Measurements from ENCODE around the gene AUTS2. TPM values are rescaled to one million over a fixed set of nuclear protein-coding genes. Genes with fewer than 3 reads are reported as not detected.

Gene AUTS2
- total and polyA plus RNA-seq, 2 of the 8 experiments (the other 6 are each of a cell fraction or from before 2014, with no cell fraction given), result 25.9 to 101 TPM

DNA sequence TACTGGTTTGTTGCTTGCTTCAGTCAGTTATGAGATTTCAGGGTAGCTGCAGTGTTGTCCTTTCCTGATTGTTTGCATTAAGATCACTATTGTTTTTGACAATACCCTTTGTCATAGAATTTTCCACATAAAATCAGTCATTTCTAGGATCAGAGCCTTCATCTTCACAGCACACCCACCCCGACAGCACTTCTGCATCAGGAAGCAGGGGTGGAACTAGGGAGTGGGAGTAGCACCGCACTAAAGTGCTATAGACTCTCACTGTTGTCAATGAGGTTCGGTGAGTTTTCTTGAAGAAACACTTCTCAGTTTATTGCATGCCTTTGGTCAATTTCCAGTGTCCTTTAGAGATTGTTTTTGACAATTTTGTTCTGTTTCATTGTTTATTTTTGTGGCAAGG is 632.5 kb downstream of the AUTS2 start:
- H3K27ac ChIP-seq (ENCODE audit: low read depth, low read length), result no peak overlapping the region
- no peak overlapping the region for H3K4ac ChIP-seq (replicated peaks; ENCODE audit: insufficient read length, low read depth, low read length)
- H4K5ac ChIP-seq (ENCODE audit: insufficient read length, low read depth, low read length), result no peak overlapping the region
- no peak for DNase-seq (ENCODE audit: low read depth in 1 of 2, low spot score in 2 of 2)
- no peak overlapping the region for H3K14ac ChIP-seq (ENCODE audit: insufficient read length)
- H2BK5ac ChIP-seq (ENCODE audit: low read depth, low read length), result no peak overlapping the region
- no peaks in the 10 kb centered on the region for H4K20me1 ChIP-seq (replicated peaks in 1 of 2; ENCODE audit: control insufficient read depth in 1 of 2, insufficient read depth in 2 of 2, low read length in 2 of 2)
- no peak for FAIRE-seq
- H2AFZ ChIP-seq (ENCODE audit: low read length), result no peak overlapping the region
- no peak overlapping the region for H4K8ac ChIP-seq (ENCODE audit: extremely low read depth, insufficient read depth, low read length)
- H2BK20ac ChIP-seq (ENCODE audit: low read length), result no peak overlapping the region
- no peaks in the 10 kb centered on the region for H3K4me1 ChIP-seq (replicated peaks in 1 of 4; ENCODE audit: control insufficient read depth in 3 of 4, insufficient read depth in 4 of 4, low read length in 3 of 4)
- no peaks in the 10 kb centered on the region; the same call in 1 of the 2 replicates for H3K23me2 ChIP-seq (ENCODE audit: low read depth, low read length)
- H2BK120ac ChIP-seq (replicated peaks; ENCODE audit: low read depth, low read length), result no peak overlapping the region
- H3K36me3 ChIP-seq (ENCODE audit: control insufficient read depth in 2 of 4, insufficient read depth in 4 of 4, low read length in 3 of 4), result no peaks in the 10 kb centered on the region
- ChIA-PET CTCF (ENCODE audit: partially characterized antibody) (no interaction called here), POLR2A (ENCODE audit: partially characterized antibody) (no interaction called here)
- no peaks in the 10 kb centered on the region for H3K79me1 ChIP-seq (ENCODE audit: low read depth, low read length)
- peaks cover 6 to 14% of the 10 kb centered on the region in 2 experiments; a peak in 2 of 4 replicates for H3K9me3 ChIP-seq (ENCODE audit: insufficient read depth in 2 of 2, low read depth in 1 of 2, low read length in 1 of 2)
- H3K79me2 ChIP-seq (ENCODE audit: control insufficient read depth in 1 of 2, insufficient read depth in 2 of 2, low read length in 2 of 2), result no peaks in the 10 kb centered on the region
- no peak overlapping the region for H2AK5ac ChIP-seq (ENCODE audit: low read depth, low read length)
- H2BK15ac ChIP-seq (ENCODE audit: low read length), result no peak overlapping the region
- H4K91ac ChIP-seq (replicated peaks; ENCODE audit: insufficient read length, low read length), result no peak overlapping the region
- H3K9ac ChIP-seq (replicated peaks in 1 of 4; ENCODE audit: extremely low read depth in 1 of 4, low read depth in 3 of 4, low read length in 3 of 4), result no peak overlapping the region
- WGBS, 2 experiments (ENCODE audit: extremely low coverage in 1 of 2, insufficient coverage in 1 of 2, insufficient read length in 1 of 2, insufficient replicate concordance in 2 of 2, low coverage in 1 of 2, low lambda C conversion rate in 2 of 2, missing lambda C conversion rate in 1 of 2), result 87% methylated on average over 3 of the region's 3 CpGs; no CpG with 5 or more reads in 1 of the 2 experiments
- H3K4me2 ChIP-seq (ENCODE audit: insufficient read depth in 1 of 2, low read depth in 2 of 2, low read length in 2 of 2), result no peak overlapping the region
- no peak overlapping the region for H3K18ac ChIP-seq (ENCODE audit: extremely low read depth, low read length)
- H3K56ac ChIP-seq (replicated peaks; ENCODE audit: insufficient read length, low read depth, low read length), result no peak overlapping the region
- H2BK12ac ChIP-seq (ENCODE audit: low read depth, low read length), result no peak overlapping the region
- no peaks in the 10 kb centered on the region for H3K27me3 ChIP-seq (replicated peaks in 1 of 4; ENCODE audit: control insufficient read depth in 3 of 4, extremely low read depth in 1 of 4, insufficient read depth in 3 of 4, low read length in 3 of 4)
- H3K4me3 ChIP-seq (ENCODE audit: extremely low read depth in 1 of 4, insufficient read depth in 2 of 4, low read depth in 3 of 4, low read length in 4 of 4), result no peak overlapping the region
- H3K23ac ChIP-seq (ENCODE audit: insufficient read length), result no peak overlapping the region
- TF ChIP-seq SAP30 (IDR thresholded peaks at IDR 0.05; ENCODE audit: insufficient read depth, insufficient replicate concordance, low read length) (no peak), CBX5 (IDR thresholded peaks at IDR 0.05; ENCODE audit: low read depth, low read length) (no peak), FOSL1 (IDR thresholded peaks at IDR 0.05; ENCODE audit: insufficient read depth, low read depth, low read length) (no peak), RXRA (IDR thresholded peaks at IDR 0.05; ENCODE audit: insufficient read depth, low read depth, low read length) (no peak), EP300 (IDR thresholded peaks at IDR 0.05; ENCODE audit: borderline replicate concordance in 1 of 2, low read depth in 2 of 2, low read length in 2 of 2) (no peak), SP1 (IDR thresholded peaks at IDR 0.05; ENCODE audit: low read depth, low read length) (no peak), POU5F1 (IDR thresholded peaks at IDR 0.05; ENCODE audit: low read depth, low read length) (no peak), TAF1 (IDR thresholded peaks at IDR 0.05; ENCODE audit: low read depth, low read length) (no peak), BCL11A (IDR thresholded peaks at IDR 0.05; ENCODE audit: low read depth in 2 of 2, low read length in 2 of 2) (no peak), BRCA1 (IDR thresholded peaks at IDR 0.05; ENCODE audit: low read depth, low read length) (no peak), CHD2 (IDR thresholded peaks at IDR 0.05; ENCODE audit: low read length) (no peak), GTF2F1 (IDR thresholded peaks at IDR 0.05; ENCODE audit: borderline replicate concordance, low read depth, low read length) (no peak), NANOG (IDR thresholded peaks at IDR 0.05; ENCODE audit: insufficient read depth, low read depth, low read length, poor library complexity, severe bottlenecking) (no peak), RFX5 (IDR thresholded peaks at IDR 0.05; ENCODE audit: borderline replicate concordance, low read depth, low read length) (no peak), SUZ12 (IDR thresholded peaks at IDR 0.05; ENCODE audit: low read length) (no peak)
